Mucosa of descending colon (tissue), 3 donors: Measurements from ENCODE around the gene SUCLG2. TPM values are rescaled to one million over a fixed set of nuclear protein-coding genes. Genes with fewer than 3 reads are reported as not detected.

Experiments
- ATAC-seq: fragments of 200-7000 bp; cut with Tn5 transposase; one replicate; pipeline ENCODE4 v1.9.1; 2020; ENCODE audit warnings: mild to moderate bottlenecking, moderate library complexity
- DNase-seq, 3 donors: peaks; one replicate each; pipeline ENCODE4 v3.0.0-alpha.2; 2020
- H3K36me3 ChIP-seq: fragments of 200-600 bp; one replicate; pipeline ENCODE4 v1.8.0; 2021; ENCODE audit warnings: low read depth, mild to moderate bottlenecking
- H3K4me1 ChIP-seq: fragments of 200-600 bp; one replicate; pipeline ENCODE4 v1.8.0; 2021; ENCODE audit warnings: low read depth, mild to moderate bottlenecking
- H3K4me3 ChIP-seq: fragments of 200-600 bp; one replicate; pipeline ENCODE4 v1.8.0; 2021; ENCODE audit warnings: mild to moderate bottlenecking
- H3K9me3 ChIP-seq: fragments of 200-600 bp; one replicate; pipeline ENCODE4 v1.8.0; 2021; ENCODE audit warnings: mild to moderate bottlenecking
- CTCF ChIP-seq: fragments of 200-600 bp; IDR thresholded peaks from one replicate; pipeline ENCODE4 v1.8.0; 2022; ENCODE audit warnings: antibody characterized with exemption, mild to moderate bottlenecking
- intact Hi-C, 2 donors: fragments of 100-400 bp; cut with DNase I in 1 of 2; cut with micrococcal nuclease in 1 of 2; formaldehyde crosslinking; loops; one replicate each; pipeline versions ENCODE4 v1.11.0 to v1.11.1; 2022; cut with DNase I, micrococcal nuclease
- total RNA-seq, 3 donors: library from RNA; stranded (reverse); fragmentation: NEBNext Ultra II Directional in 2 of 3; extraction: Animal tissue kit (Norgen Biotek cat#: 25700) in 2 of 3; gene quantifications; one replicate each; pipeline versions ENCODE4 v1.2.1 to v1.2.4, GENCODE V29; 2021 to 2023
- donor health status: DM: no; HTN: no; CAD: no; lungs with moderate emphysema.
- donor health status: DM: no; HTN: no; CAD: no.
- donor health status: DM: no; HTN: yes; CAD: no.

The SUCLG2 gene
- total RNA-seq, 3 donors from 2014 or later = 136 to 238 (median 153) TPM

DNA sequence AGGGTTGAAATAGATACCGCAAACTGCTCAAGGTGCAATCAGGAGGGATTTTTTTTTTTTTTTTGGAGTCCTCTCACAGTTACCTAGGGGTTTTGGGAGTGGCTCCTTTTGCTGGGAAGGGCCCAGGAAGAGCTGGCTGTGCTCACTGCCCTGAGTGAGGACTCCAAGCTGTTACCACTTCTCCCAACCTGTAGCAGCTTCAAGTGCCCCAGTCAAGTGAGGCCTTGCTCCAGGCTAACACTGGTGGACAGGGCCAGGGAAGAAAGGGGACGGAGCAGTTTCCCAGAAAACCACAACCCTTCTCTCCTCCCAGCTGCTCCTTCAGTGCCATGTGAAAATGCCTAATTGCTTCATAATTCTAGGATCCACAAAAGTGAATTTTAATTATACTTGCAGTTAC lies 274.3 kb downstream of the SUCLG2 start:
- Histone ChIP-seq H3K9me3 (no peaks in the 10 kb centered on the region), H3K36me3 (no peaks in the 10 kb centered on the region), H3K4me1 (no peaks in the 10 kb centered on the region), H3K4me3 (no peak overlapping the region)
- no peak for ATAC-seq
- no peak for DNase-seq
- intact Hi-C loops = loop anchor here in 1 of 2 donors (5.0 kb wide), 1 partner anchor 407 kb away; no protein-coding TSS in a partner anchor
- no peak for TF ChIP-seq CTCF

DNA sequence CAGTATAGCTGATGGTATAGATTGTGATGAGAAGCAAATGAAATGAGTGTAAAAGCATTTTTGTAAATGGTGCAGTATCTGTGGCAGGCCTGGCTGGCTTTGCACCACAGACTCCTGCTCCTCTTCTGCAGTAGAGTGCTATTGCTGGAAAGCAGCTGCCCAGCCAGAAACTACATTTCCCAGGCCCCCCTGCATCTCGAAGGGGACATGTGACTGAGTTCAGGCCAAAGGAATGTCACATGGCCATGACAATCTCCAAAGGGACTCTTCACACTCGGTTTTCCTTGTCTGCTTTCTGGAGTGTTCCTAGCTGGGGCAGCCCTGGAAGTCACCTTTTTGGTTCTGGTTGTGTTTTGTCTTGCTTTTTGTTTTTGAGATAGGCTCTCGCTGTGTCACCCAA lies 277.1 kb downstream of the SUCLG2 start:
- intact Hi-C loops = no loop called here
- Histone ChIP-seq H3K4me3 (no peak overlapping the region), H3K36me3 (no peaks in the 10 kb centered on the region), H3K9me3 (no peaks in the 10 kb centered on the region), H3K4me1 (no peaks in the 10 kb centered on the region)
- DNase-seq (no peak), ATAC-seq (no peak)
- no peak for TF ChIP-seq CTCF

DNA sequence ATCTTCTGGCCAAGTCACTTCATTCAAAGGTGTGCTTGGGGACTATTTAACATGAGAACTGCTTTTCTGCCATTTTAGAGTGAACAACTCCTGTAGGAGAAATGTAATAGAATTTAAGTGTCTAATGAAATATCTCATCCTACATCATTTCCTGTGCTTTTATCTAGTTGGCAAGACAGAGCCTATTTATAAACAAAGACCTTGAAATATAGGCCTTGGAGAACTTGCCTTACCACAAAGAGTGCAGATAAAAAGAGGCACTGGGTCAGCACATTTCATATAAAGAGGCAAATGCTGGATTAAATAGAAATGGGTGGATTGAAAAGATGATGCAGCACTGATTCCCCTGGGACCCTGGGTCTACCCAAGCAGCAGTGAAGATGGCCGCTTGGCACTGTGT lies 278.0 kb downstream of the SUCLG2 start:
- no peak for TF ChIP-seq CTCF
- DNase-seq (no peak), ATAC-seq (no peak)
- Histone ChIP-seq H3K36me3 (no peaks in the 10 kb centered on the region), H3K4me3 (no peak overlapping the region), H3K4me1 (no peaks in the 10 kb centered on the region), H3K9me3 (no peaks in the 10 kb centered on the region)
- intact Hi-C loops = no loop called here

DNA sequence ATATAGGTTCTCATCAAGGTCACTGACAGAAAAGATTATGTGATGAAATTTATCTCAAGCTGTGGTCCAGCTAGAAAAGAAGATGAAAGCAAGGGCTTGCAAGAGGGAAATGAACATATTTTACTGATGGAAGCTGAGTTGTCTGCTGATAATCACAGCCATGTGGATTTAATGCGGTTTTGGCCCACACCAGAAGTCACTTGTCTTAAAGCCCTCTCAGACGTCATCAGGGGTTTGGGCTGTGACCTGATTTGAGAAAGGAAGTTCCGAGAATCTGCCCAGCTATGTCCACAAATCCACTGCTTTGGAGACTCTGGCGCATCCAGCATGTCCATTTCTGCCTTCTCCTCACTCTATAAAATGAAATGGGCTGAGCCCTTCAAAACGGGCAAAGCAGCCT lies 278.4 kb downstream of the SUCLG2 start:
- ATAC-seq (no peak), DNase-seq (no peak)
- Histone ChIP-seq H3K4me1 (no peaks in the 10 kb centered on the region), H3K4me3 (no peak overlapping the region), H3K36me3 (no peaks in the 10 kb centered on the region), H3K9me3 (no peaks in the 10 kb centered on the region)
- intact Hi-C loops = no loop called here
- no peak for TF ChIP-seq CTCF

- H3K36me3 ChIP-seq = no peaks in the 10 kb centered on the region
- H3K9me3 ChIP-seq = no peaks in the 10 kb centered on the region
- intact Hi-C loops = no loop called here
- H3K4me1 ChIP-seq = no peaks in the 10 kb centered on the region
- no peak for DNase-seq
- ATAC-seq = no peak
- no peak for TF ChIP-seq CTCF
- H3K4me3 ChIP-seq = no peak overlapping the region
Observed at GRCh38 chr3:67362686-67363085, 291.7 kb downstream of the SUCLG2 start.

DNA sequence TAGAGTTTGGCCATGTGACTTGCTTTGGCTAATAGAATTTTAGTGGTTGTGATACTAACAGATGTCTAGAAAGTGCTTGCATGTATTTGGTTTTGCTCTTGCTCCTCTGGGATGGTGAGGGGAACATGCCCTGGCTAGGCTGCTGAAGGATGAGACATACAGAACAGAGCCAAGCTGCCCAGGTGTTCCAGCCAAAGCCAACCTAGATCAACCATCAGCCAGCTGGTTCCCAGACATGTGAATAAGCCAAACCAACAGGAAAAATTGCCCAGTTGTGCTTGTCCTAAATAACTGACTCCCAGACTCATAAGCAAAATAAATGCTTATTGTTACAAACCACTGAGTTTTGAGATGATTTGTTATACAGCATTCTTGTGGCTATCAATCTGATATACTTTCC lies 292.6 kb downstream of the SUCLG2 start:
- Histone ChIP-seq H3K4me1 (no peaks in the 10 kb centered on the region), H3K4me3 (no peak overlapping the region), H3K36me3 (no peaks in the 10 kb centered on the region), H3K9me3 (no peaks in the 10 kb centered on the region)
- DNase-seq (no peak), ATAC-seq (no peak)
- intact Hi-C loops = no loop called here
- TF ChIP-seq CTCF = no peak
